Mesenchymal stem cell (in vitro differentiated cells and primary cell): Measurements from ENCODE around the gene ACSF2.

Experiments
- DNase-seq: peaks from one replicate; pipeline ENCODE4 v3.0.0-alpha.2; 2013
- H2AFZ ChIP-seq: one replicate; pipeline ENCODE4 v1.6.1; 2013; ENCODE audit warnings: low read depth, mild to moderate bottlenecking, control low read depth, inconsistent platforms, low read length, moderate library complexity
- H2AK5ac ChIP-seq: 2 replicates; pipeline ENCODE4 v1.6.1; 2013; ENCODE audit warnings: low read length, moderate library complexity, mild to moderate bottlenecking, inconsistent platforms; ENCODE audit not compliant: severe bottlenecking
- H2BK120ac ChIP-seq: one replicate; pipeline ENCODE4 v1.6.1; 2013; ENCODE audit warnings: low read depth, mild to moderate bottlenecking, inconsistent platforms, low read length, moderate library complexity
- H2BK12ac ChIP-seq, 2 experiments: one replicate each; pipeline ENCODE4 v1.6.1; 2013; ENCODE audit warnings: inconsistent platforms in 2 of 2, low read length in 2 of 2, mild to moderate bottlenecking in 2 of 2, moderate library complexity in 2 of 2, control low read depth in 1 of 2
- H2BK15ac ChIP-seq: one replicate; pipeline ENCODE4 v1.6.1; 2013; ENCODE audit warnings: mild to moderate bottlenecking, low read depth, inconsistent platforms; ENCODE audit not compliant: poor library complexity, severe bottlenecking
- H2BK5ac ChIP-seq: 2 replicates; pipeline ENCODE4 v1.6.1; 2013; ENCODE audit warnings: low read depth, mild to moderate bottlenecking, low read length, control low read depth, inconsistent platforms; ENCODE audit not compliant: poor library complexity, severe bottlenecking
- H3K14ac ChIP-seq, 2 experiments: one replicate each; pipeline ENCODE4 v1.6.1; 2013; ENCODE audit warnings: inconsistent platforms in 2 of 2, low read length in 2 of 2, control low read depth in 1 of 2, mild to moderate bottlenecking in 1 of 2, moderate library complexity in 1 of 2
- H3K18ac ChIP-seq, 2 experiments: one replicate each; pipeline ENCODE4 v1.6.1; 2013; ENCODE audit warnings: inconsistent platforms in 2 of 2, low read length in 2 of 2, control low read depth in 1 of 2, low read depth in 1 of 2, mild to moderate bottlenecking in 1 of 2
- H3K23ac ChIP-seq, 2 experiments: one replicate each; pipeline ENCODE4 v1.6.1; 2013; ENCODE audit warnings: inconsistent platforms in 2 of 2, low read length in 2 of 2, mild to moderate bottlenecking in 2 of 2, moderate library complexity in 2 of 2, control low read depth in 1 of 2
- H3K27ac ChIP-seq: 2 replicates; pipeline ENCODE4 v1.5.1; 2013; ENCODE audit warnings: mild to moderate bottlenecking, moderate library complexity, low read length, control low read depth, inconsistent platforms; ENCODE audit not compliant: poor library complexity, severe bottlenecking
- H3K27me3 ChIP-seq, 2 experiments: 2 replicates each; pipeline versions ENCODE4 v1.6.1 to v1.7.0; 2013; ENCODE audit warnings: low read length in 2 of 2, mild to moderate bottlenecking in 2 of 2, moderate library complexity in 2 of 2, control low read depth in 1 of 2, inconsistent platforms in 1 of 2; ENCODE audit not compliant: control insufficient read depth in 1 of 2, insufficient read depth in 1 of 2
- H3K36me3 ChIP-seq, 2 experiments: 2 replicates each; pipeline versions ENCODE4 v1.6.1 to v1.7.0; 2013; ENCODE audit warnings: low read length in 2 of 2, control low read depth in 1 of 2, inconsistent platforms in 1 of 2, low read depth in 1 of 2, mild to moderate bottlenecking in 1 of 2; ENCODE audit not compliant: insufficient read depth in 2 of 2, control insufficient read depth in 1 of 2
- H3K4ac ChIP-seq, 2 experiments: one replicate each; pipeline ENCODE4 v1.6.1; 2013; ENCODE audit warnings: inconsistent platforms in 2 of 2, low read length in 2 of 2, mild to moderate bottlenecking in 2 of 2, moderate library complexity in 2 of 2, control low read depth in 1 of 2, low read depth in 1 of 2
- H3K4me1 ChIP-seq: 2 replicates; pipeline ENCODE4 v1.6.1; 2013; ENCODE audit warnings: low read depth, low read length, control low read depth; ENCODE audit not compliant: control insufficient read depth, insufficient read depth
- H3K4me2 ChIP-seq: 2 replicates; pipeline ENCODE4 v1.6.1; 2013; ENCODE audit warnings: low read length, mild to moderate bottlenecking, inconsistent platforms; ENCODE audit not compliant: poor library complexity, severe bottlenecking
- H3K4me3 ChIP-seq, 2 experiments: 2 replicates each; pipeline versions ENCODE4 v1.5.1 to v1.7.0; 2013; ENCODE audit warnings: low read length in 2 of 2, mild to moderate bottlenecking in 2 of 2, control low read depth in 1 of 2, low read depth in 1 of 2; ENCODE audit not compliant: insufficient read depth in 1 of 2
- H3K79me1 ChIP-seq: replicated peaks from 2 replicates; pipeline ENCODE4 v1.6.1; 2013; ENCODE audit warnings: mild to moderate bottlenecking, control low read depth, low read length, inconsistent platforms; ENCODE audit not compliant: poor library complexity, severe bottlenecking
- H3K9ac ChIP-seq: 2 replicates; pipeline ENCODE4 v1.7.0; 2013; ENCODE audit warnings: mild to moderate bottlenecking, low read length, moderate library complexity
- H3K9me3 ChIP-seq: 2 replicates; pipeline ENCODE4 v1.7.0; 2013; ENCODE audit warnings: mild to moderate bottlenecking, low read length; ENCODE audit not compliant: control insufficient read depth
- H4K8ac ChIP-seq: one replicate; pipeline ENCODE4 v1.6.1; 2013; ENCODE audit warnings: inconsistent platforms, mild to moderate bottlenecking, low read length, moderate library complexity
- H4K91ac ChIP-seq: one replicate; pipeline ENCODE4 v1.6.1; 2013; ENCODE audit warnings: mild to moderate bottlenecking, low read length, inconsistent platforms
- WGBS: methylation state at CpG from one replicate; pipeline ENCODE4 v1.1.7; 2013; ENCODE audit warnings: mixed read lengths; 5-methylcytosine and 5-hydroxymethylcytosine counted together

Gene ACSF2

GRCh38 chr17:50381260-50381815 lies 44.7 kb upstream of the ACSF2 start:
- Histone ChIP-seq H3K4me2 (no peak overlapping the region), H3K9me3 (no peaks in the 10 kb centered on the region), H3K4me3 (no peak overlapping the region), H2BK5ac (no peak overlapping the region), H3K18ac (no peak overlapping the region), H3K36me3 (peaks cover 61 to 80% of the 10 kb centered on the region in 2 experiments), H3K27me3 (no peaks in the 10 kb centered on the region), H3K14ac (no peak overlapping the region), H4K91ac (no peak overlapping the region), H2AK5ac (no peak overlapping the region), H3K23ac (no peak overlapping the region), H2BK15ac (no peak overlapping the region), H2BK120ac (no peak overlapping the region), H3K4me1 (no peaks in the 10 kb centered on the region), H2BK12ac (no peak overlapping the region), H3K4ac (no peak overlapping the region), H3K27ac (no peak overlapping the region), H3K79me1 (peaks cover 8% of the 10 kb centered on the region), H4K8ac (no peak overlapping the region), H2AFZ (no peak overlapping the region), H3K9ac (no peak overlapping the region)
- 96% methylated on average over 7 of the region's 7 CpGs for WGBS
- DNase-seq = no peak

DNA sequence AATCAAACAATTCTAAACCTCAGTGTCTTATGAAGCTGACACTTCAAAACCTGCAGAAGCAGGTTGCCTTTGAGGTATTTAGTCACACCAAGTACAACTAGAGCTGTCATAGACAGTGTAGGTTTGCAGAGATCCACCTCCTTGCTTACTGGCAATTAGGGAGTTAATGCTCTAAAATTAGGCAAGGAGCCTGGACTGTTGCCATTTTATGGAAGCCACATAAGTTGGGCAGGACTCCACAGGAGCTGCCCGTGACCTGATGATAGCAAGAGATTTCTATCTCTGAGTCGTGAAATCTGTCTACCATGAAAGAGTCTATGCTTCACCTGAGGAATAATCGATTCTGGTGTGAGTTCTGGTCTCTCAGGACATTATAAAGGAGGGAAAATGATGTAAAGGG lies 44.1 kb upstream of the ACSF2 start:
- Histone ChIP-seq H3K18ac (no peak overlapping the region), H3K23ac (no peak overlapping the region), H2BK12ac (no peak overlapping the region), H3K9ac (no peak overlapping the region), H2BK15ac (no peak overlapping the region), H2AFZ (no peak overlapping the region), H4K8ac (no peak overlapping the region), H2AK5ac (no peak overlapping the region), H3K27ac (no peak overlapping the region), H2BK5ac (no peak overlapping the region), H3K4me2 (no peak overlapping the region), H3K14ac (no peak overlapping the region), H3K4me1 (peaks cover 2% of the 10 kb centered on the region), H3K9me3 (no peaks in the 10 kb centered on the region), H3K4me3 (no peak overlapping the region), H3K4ac (no peak overlapping the region), H3K27me3 (no peaks in the 10 kb centered on the region), H3K79me1 (peaks cover 11% of the 10 kb centered on the region), H4K91ac (no peak overlapping the region), H3K36me3 (peaks cover 67 to 86% of the 10 kb centered on the region in 2 experiments), H2BK120ac (no peak overlapping the region)
- 93% methylated on average over 3 of the region's 3 CpGs for WGBS
- DNase-seq = no peak

DNA sequence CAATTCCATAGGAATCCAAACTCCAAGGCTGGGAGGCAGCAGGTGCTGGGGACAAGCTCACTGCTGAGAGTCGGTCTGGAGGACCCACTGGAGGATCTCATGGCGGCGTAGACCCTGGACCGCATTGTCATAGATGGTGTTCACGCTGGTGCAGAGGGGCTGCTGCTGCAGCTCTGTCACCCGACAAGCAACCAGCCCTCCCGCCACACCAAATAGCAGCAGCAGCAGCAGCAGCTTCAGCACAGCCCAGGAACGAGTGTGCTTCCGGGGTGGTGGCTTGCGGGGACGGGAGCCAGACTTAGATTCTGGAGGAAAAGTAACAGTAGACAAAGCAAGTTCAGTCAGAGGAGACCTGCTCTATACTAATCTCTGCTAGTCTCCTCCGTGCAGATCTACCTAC lies 43.1 kb upstream of the ACSF2 start:
- no peaks in the 10 kb centered on the region for H3K27me3 ChIP-seq
- no peak overlapping the region for H3K27ac ChIP-seq
- no peak overlapping the region for H3K9ac ChIP-seq
- H3K79me1 ChIP-seq = peaks cover 15% of the 10 kb centered on the region
- no peak overlapping the region for H4K8ac ChIP-seq
- no peak overlapping the region for H3K4me3 ChIP-seq
- H3K4me1 ChIP-seq = peaks cover 2% of the 10 kb centered on the region
- no peak overlapping the region for H2AK5ac ChIP-seq
- no peak overlapping the region for H2BK12ac ChIP-seq
- no peak overlapping the region for H4K91ac ChIP-seq
- H3K4me2 ChIP-seq = no peak overlapping the region
- H3K18ac ChIP-seq = no peak overlapping the region
- H3K14ac ChIP-seq = no peak overlapping the region
- no peak for DNase-seq
- H3K9me3 ChIP-seq = no peaks in the 10 kb centered on the region
- H3K4ac ChIP-seq = no peak overlapping the region
- no peak overlapping the region for H2AFZ ChIP-seq
- no peak overlapping the region for H2BK5ac ChIP-seq
- no peak overlapping the region for H3K23ac ChIP-seq
- peaks cover 75 to 96% of the 10 kb centered on the region in 2 experiments for H3K36me3 ChIP-seq
- WGBS = 95% methylated on average over 8 of the region's 12 CpGs
- H2BK120ac ChIP-seq = no peak overlapping the region
- no peak overlapping the region for H2BK15ac ChIP-seq

GRCh38 chr17:50386510-50386909 lies 39.5 kb upstream of the ACSF2 start:
- H2BK5ac ChIP-seq = no peak overlapping the region
- no peak overlapping the region for H3K27ac ChIP-seq
- no peak overlapping the region for H3K9ac ChIP-seq
- peaks cover 23% of the 10 kb centered on the region for H3K79me1 ChIP-seq
- no peak overlapping the region for H3K4me3 ChIP-seq
- no peak overlapping the region for H3K14ac ChIP-seq
- no peak overlapping the region for H4K91ac ChIP-seq
- H2BK120ac ChIP-seq = no peak overlapping the region
- H2AFZ ChIP-seq = no peak overlapping the region
- H3K4ac ChIP-seq = no peak overlapping the region
- no peak for DNase-seq
- no peak overlapping the region for H2BK12ac ChIP-seq
- H3K27me3 ChIP-seq = no peaks in the 10 kb centered on the region
- peaks cover 66 to 98% of the 10 kb centered on the region in 2 experiments for H3K36me3 ChIP-seq
- H2BK15ac ChIP-seq = no peak overlapping the region
- no peak overlapping the region for H3K4me2 ChIP-seq
- H3K18ac ChIP-seq = no peak overlapping the region
- no peak overlapping the region for H3K23ac ChIP-seq
- 84% methylated on average over 3 of the region's 3 CpGs for WGBS
- no peak overlapping the region for H2AK5ac ChIP-seq
- H3K9me3 ChIP-seq = no peaks in the 10 kb centered on the region
- H4K8ac ChIP-seq = no peak overlapping the region
- peaks cover 4% of the 10 kb centered on the region for H3K4me1 ChIP-seq
